H1 (cell line): ENCODE results near the gene ELOVL6. TPM values are rescaled to one million over a fixed set of nuclear protein-coding genes. Genes with fewer than 3 reads are reported as not detected.
A peak's percentile ranks its signal among the peaks of the same experiment; 100 is the strongest.

ENCODE experiments used
- CTCF ChIA-PET: fragments of 300-600 bp; sonication (Branson Sonifier 250); formaldehyde crosslinking; loops from one replicate; lab custom pipeline; 2021; ENCODE audit not compliant: partially characterized antibody; lab: Charles Lee
- POLR2A ChIA-PET: fragments of 300-600 bp; sonication (Branson Sonifier 250); formaldehyde crosslinking; loops from one replicate; lab custom pipeline; 2021; ENCODE audit warnings: inconsistent platforms; ENCODE audit not compliant: partially characterized antibody; lab: Charles Lee
- DNase-seq, 2 experiments: peaks; one replicate each; pipeline versions ENCODE4 v3.0.0 to v3.0.0-alpha.2; 2010 to 2022; ENCODE audit warnings: low spot score in 2 of 2, low read depth in 1 of 2, mixed read lengths in 1 of 2
- FAIRE-seq: peaks from 2 replicates; lab custom pipeline; 2011; peaks lifted over from hg19 to GRCh38; lab: Jason Lieb, UNC
- H2AFZ ChIP-seq: 2 replicates; pipeline ENCODE4 v1.8.1; 2012; ENCODE audit warnings: low read length, inconsistent platforms
- H2AK5ac ChIP-seq: 2 replicates; pipeline ENCODE4 v1.6.1; 2013; ENCODE audit warnings: low read depth, low read length
- H2BK120ac ChIP-seq: replicated peaks from 2 replicates; pipeline ENCODE3; 2013; ENCODE audit warnings: low read depth, low read length, inconsistent platforms
- H2BK12ac ChIP-seq: 2 replicates; pipeline ENCODE4 v1.6.1; 2013; ENCODE audit warnings: low read depth, low read length
- H2BK15ac ChIP-seq: 2 replicates; pipeline ENCODE4 v1.6.1; 2013; ENCODE audit warnings: low read length
- H2BK20ac ChIP-seq: 2 replicates; pipeline ENCODE4 v1.6.1; 2013; ENCODE audit warnings: low read length
- H2BK5ac ChIP-seq: 2 replicates; pipeline ENCODE4 v1.6.1; 2013; ENCODE audit warnings: low read depth, low read length
- H3K14ac ChIP-seq: 2 replicates; pipeline ENCODE4 v1.6.1; 2013; ENCODE audit warnings: inconsistent platforms; ENCODE audit not compliant: insufficient read length
- H3K18ac ChIP-seq: 2 replicates; pipeline ENCODE4 v1.6.1; 2013; ENCODE audit warnings: low read length; ENCODE audit errors: extremely low read depth
- H3K23ac ChIP-seq: 2 replicates; pipeline ENCODE4 v1.6.1; 2013; ENCODE audit warnings: inconsistent platforms; ENCODE audit not compliant: insufficient read length
- H3K23me2 ChIP-seq: 2 replicates; pipeline ENCODE4 v1.6.1; 2013; ENCODE audit warnings: low read depth, low read length
- H3K27ac ChIP-seq: 2 replicates; pipeline ENCODE4 v1.6.1; 2011; ENCODE audit warnings: low read depth, low read length, inconsistent platforms
- H3K27me3 ChIP-seq, 4 experiments: replicated peaks in 1 of 4; 1 replicate in 1 of 4; 2 replicates in 3 of 4; pipeline versions ENCODE4 v1.6.1 to v1.8.1; 2011 to 2013; ENCODE audit warnings: low read length in 3 of 4, mild to moderate bottlenecking in 3 of 4, inconsistent platforms in 2 of 4, mixed read lengths in 2 of 4, moderate library complexity in 1 of 4; ENCODE audit not compliant: control insufficient read depth in 3 of 4, insufficient read depth in 3 of 4; ENCODE audit errors: extremely low read depth in 1 of 4
- H3K36me3 ChIP-seq, 4 experiments: 2 replicates each; pipeline versions ENCODE4 v1.6.1 to v1.8.1; 2011 to 2013; ENCODE audit warnings: mild to moderate bottlenecking in 4 of 4, low read length in 3 of 4, moderate library complexity in 2 of 4, control low read depth in 1 of 4, inconsistent platforms in 1 of 4; ENCODE audit not compliant: insufficient read depth in 4 of 4, control insufficient read depth in 2 of 4
- H3K4ac ChIP-seq: replicated peaks from 2 replicates; pipeline ENCODE3; 2013; ENCODE audit warnings: low read length, low read depth, mixed read lengths, inconsistent platforms; ENCODE audit not compliant: insufficient read length
- H3K4me1 ChIP-seq, 4 experiments: replicated peaks in 1 of 4; 1 replicate in 1 of 4; 2 replicates in 3 of 4; pipeline versions ENCODE4 v1.6.1 to v1.8.1; 2011 to 2013; ENCODE audit warnings: low read length in 3 of 4, inconsistent platforms in 2 of 4, mixed read lengths in 1 of 4; ENCODE audit not compliant: insufficient read depth in 4 of 4, control insufficient read depth in 3 of 4
- H3K4me2 ChIP-seq, 2 experiments: 2 replicates each; pipeline versions ENCODE4 v1.6.1 to v1.8.1; 2011 to 2013; ENCODE audit warnings: low read depth in 2 of 2, low read length in 2 of 2, control low read depth in 1 of 2, inconsistent platforms in 1 of 2, mild to moderate bottlenecking in 1 of 2; ENCODE audit not compliant: insufficient read depth in 1 of 2
- H3K4me3 ChIP-seq, 4 experiments: fragments of 200-600, 300-600 bp in 1 of 4; sonication (generic), shearing (Covaris generic), sonication (Bioruptor Twin) in 1 of 4; 2 replicates each; pipeline versions ENCODE4 v1.5.1 to v1.8.1; 2011 to 2016; ENCODE audit warnings: low read length in 4 of 4, low read depth in 3 of 4, control low read depth in 2 of 4, inconsistent platforms in 2 of 4, mild to moderate bottlenecking in 2 of 4, mixed read lengths in 1 of 4, moderate library complexity in 1 of 4; ENCODE audit not compliant: insufficient read depth in 2 of 4; ENCODE audit errors: extremely low read depth in 1 of 4
- H3K56ac ChIP-seq: replicated peaks from 2 replicates; pipeline ENCODE3; 2013; ENCODE audit warnings: low read depth, mild to moderate bottlenecking, mixed read lengths, low read length, inconsistent platforms; ENCODE audit not compliant: insufficient read length
- H3K79me1 ChIP-seq: 2 replicates; pipeline ENCODE4 v1.6.1; 2013; ENCODE audit warnings: low read depth, low read length, control low read depth
- H3K79me2 ChIP-seq, 2 experiments: 2 replicates each; pipeline versions ENCODE4 v1.6.1 to v1.8.1; 2012 to 2013; ENCODE audit warnings: low read length in 2 of 2, mild to moderate bottlenecking in 2 of 2, inconsistent platforms in 1 of 2; ENCODE audit not compliant: insufficient read depth in 2 of 2, control insufficient read depth in 1 of 2
- H3K9ac ChIP-seq, 4 experiments: replicated peaks in 1 of 4; 1 replicate in 1 of 4; 2 replicates in 3 of 4; pipeline versions ENCODE4 v1.6.1 to v1.8.1; 2011 to 2013; ENCODE audit warnings: low read depth in 3 of 4, low read length in 3 of 4, control low read depth in 2 of 4, mild to moderate bottlenecking in 2 of 4, moderate library complexity in 2 of 4, inconsistent platforms in 1 of 4; ENCODE audit errors: extremely low read depth in 1 of 4
- H3K9me3 ChIP-seq, 2 experiments: 2 replicates each; pipeline versions ENCODE4 v1.6.1 to v1.8.1; 2012 to 2013; ENCODE audit warnings: mild to moderate bottlenecking in 2 of 2, moderate library complexity in 2 of 2, control low read depth in 1 of 2, inconsistent platforms in 1 of 2, low read depth in 1 of 2, low read length in 1 of 2, mixed read lengths in 1 of 2; ENCODE audit not compliant: insufficient read depth in 2 of 2
- H4K20me1 ChIP-seq, 2 experiments: replicated peaks in 1 of 2; 2 replicates each; pipeline versions ENCODE3 to v1.8.1; 2011 to 2013; ENCODE audit warnings: inconsistent platforms in 2 of 2, low read length in 2 of 2, mild to moderate bottlenecking in 1 of 2; ENCODE audit not compliant: insufficient read depth in 2 of 2, control insufficient read depth in 1 of 2
- H4K5ac ChIP-seq: 2 replicates; pipeline ENCODE4 v1.6.1; 2013; ENCODE audit warnings: low read length, low read depth, mixed read lengths, inconsistent platforms; ENCODE audit not compliant: insufficient read length
- H4K8ac ChIP-seq: 2 replicates; pipeline ENCODE4 v1.8.0; 2013; ENCODE audit warnings: mild to moderate bottlenecking, moderate library complexity, low read length, inconsistent platforms; ENCODE audit not compliant: insufficient read depth; ENCODE audit errors: extremely low read depth
- H4K91ac ChIP-seq: replicated peaks from 2 replicates; pipeline ENCODE3; 2013; ENCODE audit warnings: low read length, mixed read lengths, inconsistent platforms; ENCODE audit not compliant: insufficient read length
- CHD2 ChIP-seq: IDR thresholded peaks from 2 replicates; pipeline ENCODE4 v1.6.1; 2012; ENCODE audit warnings: low read length, improper control_type of control experiment
- CTCF ChIP-seq, 3 experiments: IDR thresholded peaks; 1 replicate in 2 of 3; 2 replicates in 1 of 3; pipeline versions ENCODE4 v1.5.1 to v1.6.1; 2011; ENCODE audit warnings: low read length in 3 of 3, mild to moderate bottlenecking in 3 of 3, inconsistent platforms in 2 of 3, low read depth in 1 of 3, moderate library complexity in 1 of 3; ENCODE audit not compliant: insufficient read depth in 1 of 3; ENCODE audit errors: control extremely low read depth in 1 of 3
- JUN ChIP-seq: IDR thresholded peaks from 2 replicates; pipeline ENCODE4 v1.6.1; 2011; ENCODE audit warnings: low read depth, mild to moderate bottlenecking, improper control_type of control experiment, low read length
- RNF2 ChIP-seq: fragments of 200-900, 300-1000 bp; sonication (generic); IDR thresholded peaks from 2 replicates; pipeline ENCODE4 v1.7.1; 2016; ENCODE audit warnings: borderline replicate concordance, low read depth, mild to moderate bottlenecking, antibody characterized with exemption, low read length; ENCODE audit not compliant: poor library complexity, severe bottlenecking; ENCODE audit errors: missing control alignments
- RXRA ChIP-seq: IDR thresholded peaks from 2 replicates; pipeline ENCODE4 v1.6.1; 2011; ENCODE audit warnings: low read depth, mild to moderate bottlenecking, low read length, moderate library complexity; ENCODE audit not compliant: insufficient read depth
- SAP30 ChIP-seq: fragments of 300-600 bp; sonication (generic); IDR thresholded peaks from 2 replicates; pipeline ENCODE4 v1.7.1; 2012; ENCODE audit warnings: low read length, moderate library complexity, mild to moderate bottlenecking, inconsistent platforms; ENCODE audit not compliant: insufficient read depth, insufficient replicate concordance
- SP1 ChIP-seq: IDR thresholded peaks from 2 replicates; pipeline ENCODE4 v1.6.1; 2011; ENCODE audit warnings: low read depth, low read length
- ZNF274 ChIP-seq: IDR thresholded peaks from 2 replicates; pipeline ENCODE4 v1.7.0; 2012; ENCODE audit warnings: low read length, borderline replicate concordance; ENCODE audit errors: extremely low read depth
- WGBS, 2 experiments: shearing (Covaris generic) in 1 of 2; methylation state at CpG; one replicate each; pipeline versions ENCODE4 v1.1.6 to v1.1.7; 2013 to 2015; ENCODE audit warnings: low lambda C conversion rate in 2 of 2, mixed read lengths in 2 of 2, inconsistent platforms in 1 of 2, low coverage in 1 of 2, missing lambda C conversion rate in 1 of 2; ENCODE audit not compliant: insufficient replicate concordance in 2 of 2, insufficient coverage in 1 of 2, insufficient read length in 1 of 2; ENCODE audit errors: extremely low coverage in 1 of 2, missing lambda C conversion rate in 1 of 2; 5-methylcytosine and 5-hydroxymethylcytosine counted together
- polyA plus RNA-seq, 7 experiments: library from polyadenylated mRNA; depleted of rRNA in 3 of 7; stranded (reverse) in 5 of 7; unstranded in 2 of 7; fragments of >200 nt in 5 of 7; fragments of 200-250 nt in 2 of 7; gene quantifications; 1 replicate in 5 of 7; 2 replicates in 1 of 7; 4 replicates in 1 of 7; pipeline versions ENCODE4 v1.2.1 to v1.2.3, GENCODE V29; 2011 to 2013; ENCODE audit warnings: missing spikeins in 2 of 7, mixed read lengths in 2 of 7
- total RNA-seq: library from RNA; stranded (reverse); fragmentation: NEBNext Ultra II Directional; extraction: Animal tissue kit (Norgen Biotek cat#: 25700); gene quantifications from 2 replicates; pipeline ENCODE4 v1.2.1, GENCODE V29; 2021
- TF ChIP-seq, protein P1 (sequence below): IDR thresholded peaks from 2 replicates; pipeline ENCODE4 v1.6.1; 2012; ENCODE audit warnings: low read length, inconsistent platforms

The ELOVL6 gene
- total and polyA plus RNA-seq, 2 of the 8 experiments (the other 6 are each of a cell fraction or from before 2014, with no cell fraction given): 27.8 to 86.6 TPM

- Histone ChIP-seq H4K20me1 (no peaks in the 10 kb centered on the region), H3K4me1 (no peaks in the 10 kb centered on the region), H2AFZ (peak overlapping the region; percentile 64; the same call in 1 of the 2 replicates), H3K36me3 (no peaks in the 10 kb centered on the region; a peak in 1 of 8 replicates), H3K56ac (no peak overlapping the region), H2BK5ac (no peak overlapping the region), H3K27me3 (no peaks in the 10 kb centered on the region), H3K4ac (no peak overlapping the region), H2AK5ac (no peak overlapping the region), H3K18ac (no peak overlapping the region), H3K79me2 (no peaks in the 10 kb centered on the region), H3K9ac (no peak overlapping the region), H2BK12ac (no peak overlapping the region), H2BK15ac (no peak overlapping the region), H2BK120ac (no peak overlapping the region), H3K79me1 (no peaks in the 10 kb centered on the region), H3K23me2 (no peaks in the 10 kb centered on the region), H4K5ac (no peak overlapping the region), H3K9me3 (no peaks in the 10 kb centered on the region), H2BK20ac (no peak overlapping the region), H4K8ac (no peak overlapping the region), H3K23ac (no peak overlapping the region), H3K4me2 (no peak overlapping the region), H3K27ac (no peak overlapping the region), H3K14ac (no peak overlapping the region)
- DNase-seq (no peak), FAIRE-seq (no peak)
- TF ChIP-seq RNF2: no peak
- TF ChIP-seq CTCF (IDR thresholded peaks at IDR 0.05; ENCODE audit: control extremely low read depth in 1 of 3, insufficient read depth in 1 of 3, low read depth in 1 of 3, low read length in 3 of 3): no peak
- TF ChIP-seq ZNF274: no peak
- TF ChIP-seq SAP30: no peak
- TF ChIP-seq, protein P1, sequence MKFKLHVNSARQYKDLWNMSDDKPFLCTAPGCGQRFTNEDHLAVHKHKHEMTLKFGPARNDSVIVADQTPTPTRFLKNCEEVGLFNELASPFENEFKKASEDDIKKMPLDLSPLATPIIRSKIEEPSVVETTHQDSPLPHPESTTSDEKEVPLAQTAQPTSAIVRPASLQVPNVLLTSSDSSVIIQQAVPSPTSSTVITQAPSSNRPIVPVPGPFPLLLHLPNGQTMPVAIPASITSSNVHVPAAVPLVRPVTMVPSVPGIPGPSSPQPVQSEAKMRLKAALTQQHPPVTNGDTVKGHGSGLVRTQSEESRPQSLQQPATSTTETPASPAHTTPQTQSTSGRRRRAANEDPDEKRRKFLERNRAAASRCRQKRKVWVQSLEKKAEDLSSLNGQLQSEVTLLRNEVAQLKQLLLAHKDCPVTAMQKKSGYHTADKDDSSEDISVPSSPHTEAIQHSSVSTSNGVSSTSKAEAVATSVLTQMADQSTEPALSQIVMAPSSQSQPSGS: no peak
- TF ChIP-seq JUN: no peak
- TF ChIP-seq CHD2: no peak
- no peak for TF ChIP-seq SP1
- TF ChIP-seq RXRA: no peak
- TF ChIP-seq, all 59 proteins: peak for 0
- no peak overlapping the region for H4K91ac ChIP-seq
- no peak overlapping the region for H3K4me3 ChIP-seq
- ChIA-PET CTCF (interaction anchor here (0.9 to 2.0 kb wide), 7 partner anchors 8 to 296 kb away, joined by 3 to 7 read pairs (median 4); no protein-coding TSS in a partner anchor), POLR2A (no interaction called here)
- 53 to 100% methylated on average over 2 to 4 of the region's 4 CpGs for WGBS, 2 experiments
Observed at GRCh38 chr4:110224812-110225211, 26.4 kb upstream of the ELOVL6 start.
